ENCODE measurements around the gene GALNT14. TPM values are rescaled to one million over a fixed set of nuclear protein-coding genes. Genes with fewer than 3 reads are reported as not detected.
"Not testable (repeated sequence)": the region's sequence is repeated elsewhere in the genome, so short reads cannot be mapped to it uniquely, and the experiment has no call there.

Gene GALNT14
- total RNA-seq, 1 experiment from 2014 or later: 2.7 TPM

- Mint-ChIP-seq H3K27me3 (ENCODE audit: low read depth) (peaks cover 4% of the 10 kb centered on the region), H3K4me1 (peaks cover 4 to 6% of the 10 kb centered on the region in 2 experiments), H3K27ac (no peak overlapping the region; a peak in 2 of 7 replicates), H3K36me3 (ENCODE audit: insufficient read depth in 1 of 3, low read depth in 3 of 3) (peaks cover 5 to 12% (median 8%) of the 10 kb centered on the region in 3 experiments; a peak in 3 of 7 replicates), H3K9me3 (peaks cover 3 to 6% of the 10 kb centered on the region in 2 experiments; a peak in 3 of 5 replicates), H3K4me3 (no peak overlapping the region)
- Histone ChIP-seq H3K9me3 (ENCODE audit: control insufficient read depth, low read depth, low read length) (no peaks in the 10 kb centered on the region), H2BK5ac (ENCODE audit: insufficient read length, low read length) (no peak overlapping the region), H2BK120ac (ENCODE audit: low read depth, low read length, poor library complexity, severe bottlenecking) (no peak overlapping the region), H3K23ac (ENCODE audit: insufficient read length, low read depth, low read length) (no peak overlapping the region), H4K8ac (replicated peaks; ENCODE audit: insufficient read length, low read depth, low read length) (no peak overlapping the region), H3K4me2 (ENCODE audit: insufficient read depth, insufficient read length, low read length) (no peak overlapping the region), H2AFZ (ENCODE audit: low read length) (no peak overlapping the region), H3K27ac (ENCODE audit: insufficient read length, low read depth, low read length) (no peak overlapping the region), H3K79me2 (ENCODE audit: insufficient read depth, low read length) (no peaks in the 10 kb centered on the region), H2BK12ac (ENCODE audit: insufficient read length, low read depth, low read length) (no peak overlapping the region), H3K27me3 (ENCODE audit: insufficient read depth, low read length) (no peaks in the 10 kb centered on the region), H4K20me1 (ENCODE audit: control insufficient read depth, insufficient read depth, insufficient read length) (no peaks in the 10 kb centered on the region), H3T11ph (ENCODE audit: low read length) (no peak overlapping the region), H3K23me2 (ENCODE audit: insufficient read length, low read depth, low read length, poor library complexity, severe bottlenecking) (no peaks in the 10 kb centered on the region), H2BK15ac (ENCODE audit: low read depth, low read length) (no peak overlapping the region), H4K91ac (ENCODE audit: insufficient read length, low read depth, low read length) (no peak overlapping the region), H2AK5ac (ENCODE audit: insufficient read length, low read length) (no peak overlapping the region), H3K79me1 (ENCODE audit: insufficient read depth, low read depth, low read length, poor library complexity, severe bottlenecking) (no peaks in the 10 kb centered on the region), H3K18ac (ENCODE audit: insufficient read length, low read depth, low read length) (no peak overlapping the region), H3K56ac (ENCODE audit: insufficient read length, low read depth, low read length) (no peak overlapping the region), H3K4ac (ENCODE audit: low read depth, low read length) (no peak overlapping the region), H2BK20ac (ENCODE audit: low read depth, low read length, poor library complexity, severe bottlenecking) (no peak overlapping the region), H3K4me1 (ENCODE audit: insufficient read depth, low read length) (no peaks in the 10 kb centered on the region), H3K14ac (ENCODE audit: insufficient read depth, low read length) (no peak overlapping the region), H4K5ac (ENCODE audit: insufficient read length, low read depth, low read length) (no peak overlapping the region), H3K9ac (ENCODE audit: extremely low read depth, insufficient read length, low read length) (no peak overlapping the region)
- no peak for DNase-seq
- TF ChIP-seq CTCF (conservative IDR thresholded peaks at IDR 0.05): no peak
- WGBS (ENCODE audit: extremely low coverage, insufficient read length, low lambda C conversion rate): no CpG with 5 or more reads among the region's 7 CpGs
These were observed 227.6 kb downstream of the GALNT14 start for GRCh38 chr2:30910686-30911085.

GRCh38 chr2:30904437-30904836, 233.8 kb downstream of the GALNT14 start:
- H2BK5ac ChIP-seq (ENCODE audit: insufficient read length, low read length); H3K79me2 ChIP-seq (ENCODE audit: insufficient read depth, low read length); H3K23ac ChIP-seq (ENCODE audit: insufficient read length, low read depth, low read length); H4K91ac ChIP-seq (ENCODE audit: insufficient read length, low read depth, low read length); DNase-seq; H3K4ac ChIP-seq (ENCODE audit: low read depth, low read length); H3K27ac ChIP-seq (ENCODE audit: insufficient read length, low read depth, low read length); H2AK5ac ChIP-seq (ENCODE audit: insufficient read length, low read length); H4K8ac ChIP-seq (replicated peaks; ENCODE audit: insufficient read length, low read depth, low read length); H3K9me3 Mint-ChIP-seq; H2BK15ac ChIP-seq (ENCODE audit: low read depth, low read length); H3T11ph ChIP-seq (ENCODE audit: low read length); H3K4me2 ChIP-seq (ENCODE audit: insufficient read depth, insufficient read length, low read length); H2AFZ ChIP-seq (ENCODE audit: low read length); H2BK120ac ChIP-seq (ENCODE audit: low read depth, low read length, poor library complexity, severe bottlenecking); H3K9ac ChIP-seq (ENCODE audit: extremely low read depth, insufficient read length, low read length); H3K23me2 ChIP-seq (ENCODE audit: insufficient read length, low read depth, low read length, poor library complexity, severe bottlenecking); H3K79me1 ChIP-seq (ENCODE audit: insufficient read depth, low read depth, low read length, poor library complexity, severe bottlenecking); H4K5ac ChIP-seq (ENCODE audit: insufficient read length, low read depth, low read length); H4K20me1 ChIP-seq (ENCODE audit: control insufficient read depth, insufficient read depth, insufficient read length); H3K4me1 ChIP-seq (ENCODE audit: insufficient read depth, low read length); H2BK12ac ChIP-seq (ENCODE audit: insufficient read length, low read depth, low read length); H3K14ac ChIP-seq (ENCODE audit: insufficient read depth, low read length); H3K27me3 ChIP-seq (ENCODE audit: insufficient read depth, low read length); H3K18ac ChIP-seq (ENCODE audit: insufficient read length, low read depth, low read length); H3K56ac ChIP-seq (ENCODE audit: insufficient read length, low read depth, low read length); H3K27me3 Mint-ChIP-seq (ENCODE audit: low read depth); H2BK20ac ChIP-seq (ENCODE audit: low read depth, low read length, poor library complexity, severe bottlenecking); H3K9me3 ChIP-seq (ENCODE audit: control insufficient read depth, low read depth, low read length): not testable (repeated sequence)
- Mint-ChIP-seq H3K4me1 (peaks cover 5 to 14% of the 10 kb centered on the region in 2 experiments; a peak in 3 of 4 replicates), H3K4me3 (peak overlapping the region; percentile 49 to 55; a peak in 4 of 5 replicates), H3K36me3 (ENCODE audit: insufficient read depth in 1 of 3, low read depth in 3 of 3) (peaks cover 3 to 15% (median 10%) of the 10 kb centered on the region in 3 experiments; a peak in 5 of 7 replicates), H3K27ac (peak overlapping the region in 2 of 3 experiments; percentile 86 to 98; a peak in 3 of 7 replicates)
- WGBS (ENCODE audit: extremely low coverage, insufficient read length, low lambda C conversion rate): no CpG with 5 or more reads among the region's 14 CpGs

All from H9 (cell line).